Neural cell (in vitro differentiated cells): Measurements from ENCODE around the gene DCDC1.

ENCODE experiments used
- CTCF ChIP-seq: fragments of 450-650 bp; IDR thresholded peaks from 2 replicates; pipeline ENCODE4 v1.5.1; 2014; ENCODE audit warnings: antibody characterized with exemption, mild to moderate bottlenecking, moderate library complexity; ENCODE audit not compliant: poor library complexity, severe bottlenecking
- RAD21 ChIP-seq: fragments of 450-650 bp; conservative IDR thresholded peaks from 2 replicates; pipeline ENCODE4 v1.6.1; 2014; ENCODE audit warnings: antibody characterized with exemption, mild to moderate bottlenecking, moderate library complexity

- TF ChIP-seq RAD21: no peak
- no peak for TF ChIP-seq CTCF
These were observed 461.3 kb downstream of the DCDC1 start for GRCh38 chr11:30908272-30908671.
